Measurements from ENCODE around the gene TOGARAM2.
"Not testable (repeated sequence)": the region's sequence is repeated elsewhere in the genome, so short reads cannot be mapped to it uniquely, and the experiment has no call there.

TOGARAM2 gene

DNA sequence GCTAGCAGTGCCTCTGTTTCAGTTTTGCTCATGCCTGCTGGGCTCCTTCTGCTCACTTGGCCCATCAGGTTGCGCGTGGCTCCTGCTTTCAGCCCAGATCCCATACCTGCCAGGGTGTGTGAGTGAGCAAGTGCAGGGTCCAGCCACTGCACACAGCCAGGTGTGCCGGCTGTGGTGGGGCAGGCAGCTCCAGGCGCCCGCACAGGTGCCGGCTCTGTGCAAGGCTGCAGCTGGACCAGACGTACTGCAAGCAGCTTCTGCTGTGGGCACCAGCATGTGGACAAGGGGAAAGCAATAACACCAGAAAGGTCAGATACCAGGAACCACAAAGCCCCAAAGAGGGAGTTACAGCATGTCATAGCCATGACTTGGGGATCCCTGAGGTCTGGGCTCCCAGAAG, 98.8 kb downstream of the TOGARAM2 start:
- DNase-seq = no peak

DNA sequence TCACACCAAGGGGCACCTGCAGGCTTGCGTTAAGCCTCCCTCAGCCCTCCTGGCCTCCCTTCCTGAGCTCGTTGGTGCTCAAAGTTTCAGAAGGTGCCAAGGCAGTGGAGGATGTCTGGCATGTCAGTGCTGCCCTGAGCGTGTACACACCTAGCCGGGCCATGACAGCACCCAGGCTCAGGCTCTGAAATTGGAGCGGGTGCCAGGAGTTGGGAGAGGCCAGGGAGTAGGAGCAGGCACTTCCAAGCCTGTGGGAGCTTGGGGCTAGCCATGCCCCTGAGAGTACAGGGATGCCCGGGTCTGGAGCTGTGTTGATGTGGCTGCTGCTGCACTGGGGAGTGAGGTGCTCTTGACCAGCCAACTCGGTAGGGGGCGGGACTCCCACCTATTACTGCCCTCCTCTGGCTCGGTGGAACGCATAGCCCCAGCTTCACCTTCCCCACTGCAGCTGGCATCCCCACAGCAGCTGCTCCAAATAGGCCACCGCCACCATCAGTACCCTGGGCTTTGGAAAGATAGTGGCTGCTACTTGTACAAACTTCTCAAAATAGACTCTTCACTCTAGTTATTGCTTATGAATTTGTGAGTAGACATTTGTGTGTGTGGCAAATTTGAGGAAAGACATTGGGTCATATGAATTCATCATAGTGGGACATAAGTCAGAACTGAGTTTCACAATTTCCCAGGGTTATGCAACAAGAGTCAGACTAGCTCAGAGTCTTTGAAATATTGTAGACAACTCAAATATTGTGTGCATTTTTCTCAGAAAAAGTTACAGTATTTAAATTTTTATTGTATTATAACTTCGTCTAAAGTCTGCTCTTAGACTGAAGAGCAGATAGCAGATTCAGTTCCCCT, 100.0 kb downstream of the TOGARAM2 start:
- no peak for DNase-seq

DNA sequence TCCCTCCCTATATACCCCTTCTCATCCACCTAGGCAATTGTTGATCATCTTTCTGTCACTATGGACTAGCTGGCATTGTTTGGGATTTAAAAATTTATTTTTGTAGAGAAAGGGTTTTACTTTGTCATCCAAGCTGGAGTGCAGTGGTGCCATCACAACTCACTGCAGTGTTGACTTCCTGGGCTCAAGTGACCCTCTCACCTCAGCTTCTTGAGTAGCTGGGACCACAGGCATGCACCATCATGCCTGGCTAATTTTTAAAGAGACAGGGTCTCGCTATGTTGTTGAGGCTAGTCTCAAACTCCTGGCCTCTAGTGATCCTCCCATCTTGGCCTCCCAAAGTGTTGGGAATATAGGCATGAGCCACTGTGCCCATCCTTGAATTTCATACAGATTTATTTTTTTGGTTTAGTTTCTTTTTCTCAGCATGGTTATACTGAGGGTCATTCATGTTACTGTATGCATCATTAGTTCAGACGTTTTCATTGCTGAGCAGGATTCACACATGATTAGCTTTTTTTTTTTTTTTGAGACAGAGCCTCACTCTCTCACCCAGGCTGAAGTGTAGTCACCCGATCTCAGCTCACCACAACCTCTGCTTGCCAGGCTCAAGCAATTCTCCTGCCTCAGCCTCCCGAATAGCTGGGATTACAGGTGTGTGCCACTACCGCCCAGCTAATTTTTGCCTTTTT, 101.9 kb downstream of the TOGARAM2 start:
- no peak for DNase-seq

DNA sequence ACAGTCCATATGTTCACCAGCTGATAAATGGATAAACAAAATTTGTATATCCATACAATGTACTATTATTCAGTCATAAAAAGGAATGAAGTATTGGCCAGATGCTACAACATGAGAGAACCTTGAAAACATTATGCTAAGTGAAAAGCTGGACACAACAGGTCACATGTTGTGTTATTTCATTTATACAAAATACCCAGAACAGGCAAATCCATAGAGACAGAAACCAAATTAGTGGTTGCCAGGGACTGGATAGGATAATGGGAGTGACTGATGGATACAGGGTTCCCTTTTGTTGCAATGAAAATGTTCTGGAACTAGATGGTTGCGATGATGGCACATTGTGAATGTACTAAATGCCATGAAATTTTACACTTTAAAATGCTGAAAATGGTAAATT, 103.5 kb downstream of the TOGARAM2 start:
- no peak for DNase-seq

DNA sequence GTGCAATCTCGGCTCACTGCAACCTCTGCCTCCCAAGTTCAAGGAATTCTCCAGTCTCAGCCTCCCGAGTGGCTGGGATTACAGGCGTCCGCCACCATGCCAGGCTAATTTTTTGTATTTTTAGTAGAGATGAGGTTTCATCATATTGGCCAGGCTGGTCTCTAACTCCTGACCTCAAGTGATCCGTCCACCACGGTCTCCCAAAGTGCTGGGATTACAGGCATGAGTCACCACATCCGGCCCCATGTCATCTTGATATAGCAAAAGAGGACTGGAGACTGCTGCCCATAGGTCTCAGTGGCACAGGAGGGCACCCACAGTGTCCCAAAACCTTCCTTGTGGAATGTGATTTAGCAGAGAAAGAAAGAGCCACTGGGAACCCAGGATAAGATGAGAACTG, 109.2 kb downstream of the TOGARAM2 start:
- not testable (repeated sequence) for DNase-seq

DNA sequence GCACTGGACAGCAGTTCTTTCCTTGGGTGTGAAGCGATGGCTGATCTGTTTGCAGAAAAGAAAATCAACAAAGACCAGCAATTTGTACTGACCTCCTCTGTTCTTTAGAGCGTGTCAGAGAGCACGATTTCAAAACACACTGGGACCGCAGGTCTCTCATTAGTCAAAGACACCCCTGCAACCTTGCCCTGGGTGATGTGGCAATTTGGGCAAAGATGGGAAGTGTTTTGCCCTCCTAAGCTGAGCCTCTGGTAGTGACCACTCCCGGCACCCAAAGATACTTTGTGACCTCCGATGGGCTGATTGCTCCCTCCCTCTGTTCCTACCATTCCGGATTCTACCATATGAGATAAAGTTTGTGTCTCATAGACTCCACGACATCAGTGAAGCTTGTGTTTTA, 115.9 kb downstream of the TOGARAM2 start:
- no peak for DNase-seq

DNA sequence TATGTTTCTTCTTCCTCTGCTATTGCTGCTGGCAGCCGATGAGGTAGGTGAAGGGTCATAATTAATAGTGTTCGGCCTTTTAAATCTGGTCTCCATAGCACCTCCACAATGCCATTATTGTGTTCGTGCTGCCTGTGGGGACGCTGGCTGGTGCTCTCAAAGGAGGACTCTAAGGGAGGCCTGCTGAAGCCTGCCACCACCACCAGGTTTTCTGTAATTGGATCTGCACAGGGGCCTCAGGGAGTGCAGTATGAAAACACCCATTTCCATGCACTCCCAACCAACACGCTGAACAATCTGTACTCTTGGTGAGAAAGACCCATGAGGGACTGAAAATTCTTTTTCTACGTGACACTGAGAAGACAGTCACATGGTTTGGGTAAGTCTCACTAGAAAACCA, 116.5 kb downstream of the TOGARAM2 start:
- no peak for DNase-seq

DNA sequence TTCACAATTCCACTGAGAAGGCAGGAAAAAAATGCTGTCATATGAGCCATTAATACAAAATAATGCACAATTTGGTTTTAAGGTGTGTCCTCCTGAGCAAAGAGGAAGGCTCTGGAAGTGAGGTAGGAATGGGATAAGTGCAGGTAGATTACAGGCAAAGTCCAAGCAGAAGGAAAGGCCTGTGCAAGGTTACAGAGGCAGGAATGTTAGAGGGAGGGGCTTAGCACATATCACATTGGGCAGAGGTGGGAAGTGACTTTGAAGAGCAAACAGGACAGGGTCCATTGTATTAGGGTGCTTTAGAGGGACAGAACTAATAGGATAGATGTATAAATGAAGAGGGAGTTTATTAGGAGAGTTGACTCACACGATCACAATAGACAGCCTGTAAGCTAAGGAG, 119.5 kb downstream of the TOGARAM2 start:
- no peak for DNase-seq

All from NCI-H526 (cell line).